Tibial nerve (tissue), 4 donors: ENCODE results near the gene LTBP1.

ENCODE experiments used
- EP300 ChIP-seq, 2 donors: sonication (generic); formaldehyde crosslinking; IDR thresholded peaks; one replicate each; pipeline ENCODE4 v1.6.1; 2017; ENCODE audit warnings: antibody characterized with exemption in 2 of 2, mild to moderate bottlenecking in 1 of 2
- POLR2A ChIP-seq, 2 donors: fragments of 450-650 bp; IDR thresholded peaks; one replicate each; pipeline ENCODE4 v1.6.1; 2017; ENCODE audit warnings: antibody characterized with exemption in 2 of 2, mild to moderate bottlenecking in 2 of 2, moderate library complexity in 2 of 2
- TF ChIP-seq, protein P1 (sequence below), 5 experiments: fragments of 200-600 bp in 3 of 5; fragments of 450-650 bp in 2 of 5; sonication (generic) in 3 of 5; IDR thresholded peaks; one replicate each; pipeline ENCODE4 v1.5.1; 2016 to 2019; ENCODE audit warnings: antibody characterized with exemption in 5 of 5, mild to moderate bottlenecking in 3 of 5, moderate library complexity in 2 of 5

DNA sequence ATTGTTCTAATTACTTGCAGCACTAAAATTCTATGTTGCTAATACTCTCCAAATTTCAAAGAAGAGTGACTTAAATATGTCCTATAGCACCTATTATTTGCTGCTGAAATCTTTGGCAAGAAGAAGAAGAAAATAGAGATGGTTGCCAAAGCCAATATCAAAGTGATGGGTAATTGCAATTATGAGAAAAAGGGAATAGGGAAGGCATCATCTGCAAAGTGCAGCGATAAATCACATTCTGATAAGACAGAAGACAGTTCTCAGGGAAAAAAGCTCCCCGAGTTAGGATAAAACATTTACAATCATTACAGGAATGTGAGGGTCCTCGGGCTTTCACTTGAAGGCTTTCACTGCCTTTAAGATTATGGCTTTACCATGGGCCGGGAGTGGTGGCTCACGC, 457.6 kb downstream of the LTBP1 start:
- no peak for TF ChIP-seq POLR2A (IDR thresholded peaks at IDR 0.05)
- TF ChIP-seq, protein P1, sequence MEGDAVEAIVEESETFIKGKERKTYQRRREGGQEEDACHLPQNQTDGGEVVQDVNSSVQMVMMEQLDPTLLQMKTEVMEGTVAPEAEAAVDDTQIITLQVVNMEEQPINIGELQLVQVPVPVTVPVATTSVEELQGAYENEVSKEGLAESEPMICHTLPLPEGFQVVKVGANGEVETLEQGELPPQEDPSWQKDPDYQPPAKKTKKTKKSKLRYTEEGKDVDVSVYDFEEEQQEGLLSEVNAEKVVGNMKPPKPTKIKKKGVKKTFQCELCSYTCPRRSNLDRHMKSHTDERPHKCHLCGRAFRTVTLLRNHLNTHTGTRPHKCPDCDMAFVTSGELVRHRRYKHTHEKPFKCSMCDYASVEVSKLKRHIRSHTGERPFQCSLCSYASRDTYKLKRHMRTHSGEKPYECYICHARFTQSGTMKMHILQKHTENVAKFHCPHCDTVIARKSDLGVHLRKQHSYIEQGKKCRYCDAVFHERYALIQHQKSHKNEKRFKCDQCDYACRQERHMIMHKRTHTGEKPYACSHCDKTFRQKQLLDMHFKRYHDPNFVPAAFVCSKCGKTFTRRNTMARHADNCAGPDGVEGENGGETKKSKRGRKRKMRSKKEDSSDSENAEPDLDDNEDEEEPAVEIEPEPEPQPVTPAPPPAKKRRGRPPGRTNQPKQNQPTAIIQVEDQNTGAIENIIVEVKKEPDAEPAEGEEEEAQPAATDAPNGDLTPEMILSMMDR (IDR thresholded peaks at IDR 0.05): no peak
- TF ChIP-seq EP300 (IDR thresholded peaks at IDR 0.05): no peak
